Mesenteric fat pad (tissue), 1 donor: ENCODE data around the gene COL18A1. TPM values are rescaled to one million over a fixed set of nuclear protein-coding genes. Genes with fewer than 3 reads are reported as not detected.
"Not testable (repeated sequence)": the region's sequence is repeated elsewhere in the genome, so short reads cannot be mapped to it uniquely, and the experiment has no call there.

ENCODE experiments used
- DNase-seq: peaks from one replicate; pipeline ENCODE4 v3.0.0-alpha.2; 2020; ENCODE audit warnings: low spot score
- total RNA-seq: library from RNA; stranded (reverse); fragmentation: NEBNext Ultra II Directional; extraction: Animal tissue kit (Norgen Biotek cat#: 25700); gene quantifications from one replicate; pipeline ENCODE4 v1.2.1, GENCODE V29; 2021
- donor health status: DM: yes; HTN: yes; CAD: no.

The COL18A1 gene
- total RNA-seq, 1 donor from 2014 or later: 79.8 TPM

- DNase-seq: peak; percentile 47
Measured at GRCh38 chr21:45529785-45530422, 124.9 kb downstream of the COL18A1 start.

- peak; percentile 82 for DNase-seq
Measured at GRCh38 chr21:45530423-45531113, 125.6 kb downstream of the COL18A1 start.

- DNase-seq: not testable (repeated sequence)
Measured at GRCh38 chr21:45531114-45531392, 126.1 kb downstream of the COL18A1 start.

GRCh38 chr21:45531393-45532215 is 126.6 kb downstream of the COL18A1 start:
- peak; percentile 84 for DNase-seq

GRCh38 chr21:45532826-45533360 is 127.9 kb downstream of the COL18A1 start:
- DNase-seq: peak; percentile 67

GRCh38 chr21:45533361-45533845 is 128.4 kb downstream of the COL18A1 start:
- DNase-seq: peak; percentile 85

GRCh38 chr21:45533846-45534635 is 129.1 kb downstream of the COL18A1 start:
- peak; percentile 76 for DNase-seq

- peak; percentile 87 for DNase-seq
Measured at GRCh38 chr21:45534636-45535331, 129.8 kb downstream of the COL18A1 start.

GRCh38 chr21:45535341-45536081 is 130.5 kb downstream of the COL18A1 start:
- DNase-seq: peak; percentile 89

- DNase-seq: peak; percentile 71
Measured at GRCh38 chr21:45536301-45537081, 131.5 kb downstream of the COL18A1 start.

- DNase-seq: peak; percentile 84
Measured at GRCh38 chr21:45537111-45537745, 132.3 kb downstream of the COL18A1 start.

GRCh38 chr21:45537746-45538291 is 132.9 kb downstream of the COL18A1 start:
- DNase-seq: peak; percentile 84

GRCh38 chr21:45538381-45539045 is 133.5 kb downstream of the COL18A1 start:
- DNase-seq: peak; percentile 82

- DNase-seq: peak; percentile 87
Measured at GRCh38 chr21:45539046-45539795, 134.3 kb downstream of the COL18A1 start.

GRCh38 chr21:45539796-45540600 is 135.0 kb downstream of the COL18A1 start:
- DNase-seq: peak; percentile 88

GRCh38 chr21:45540601-45540970 is 135.6 kb downstream of the COL18A1 start:
- DNase-seq: peak; percentile 82
